ENCODE data around the gene RSAD2. TPM values are rescaled to one million over a fixed set of nuclear protein-coding genes. Genes with fewer than 3 reads are reported as not detected.
"Not testable (repeated sequence)": the region's sequence is repeated elsewhere in the genome, so short reads cannot be mapped to it uniquely, and the experiment has no call there.

The RSAD2 gene
- total and polyA plus RNA-seq, 2 donors (not counting 1 experiment from before 2014, with no cell fraction given) = 0.81 to 1.5 TPM

DNA sequence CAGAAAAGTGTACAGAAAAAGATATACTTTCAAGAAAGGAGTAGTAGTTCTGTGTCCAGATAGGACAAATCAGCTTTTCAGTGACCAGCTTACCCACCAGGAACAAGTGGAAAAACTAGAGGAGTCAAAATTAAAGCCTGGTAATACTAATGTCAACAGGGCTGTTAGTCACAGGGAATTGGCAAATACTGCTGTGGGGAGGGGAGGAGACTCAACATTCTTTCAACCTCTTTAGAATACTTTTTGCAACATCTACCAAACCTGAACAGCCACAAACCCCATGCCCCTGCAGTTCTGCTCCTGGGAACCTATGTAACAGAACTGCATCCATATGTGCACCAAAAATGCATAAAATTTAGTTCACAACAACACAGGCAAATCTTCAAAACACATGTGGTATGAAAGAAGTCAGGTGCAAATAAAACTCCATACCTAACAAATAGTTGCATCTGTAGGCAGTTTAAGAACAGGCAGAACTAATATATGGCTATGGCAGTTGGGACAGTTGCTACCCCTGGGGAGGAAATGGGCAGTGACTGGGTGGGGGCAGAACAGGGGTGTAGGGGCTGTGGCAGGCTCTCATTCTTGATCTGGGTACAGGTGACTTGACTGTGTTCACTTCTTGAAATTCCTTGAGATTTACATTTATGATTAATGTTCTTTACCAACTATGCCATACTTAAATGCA, 21.6 kb upstream of the RSAD2 start:
- Histone ChIP-seq H2AFZ (ENCODE audit: insufficient read depth, low read depth, low read length, poor library complexity, severe bottlenecking) (no peak overlapping the region), H3K27me3 (replicated peaks in 1 of 4; ENCODE audit: control extremely low read depth in 1 of 4, control insufficient read depth in 3 of 4, insufficient read depth in 4 of 4, low read length in 3 of 4) (no peaks in the 10 kb centered on the region), H3K4me3 (ENCODE audit: control extremely low read depth in 1 of 5, extremely low read depth in 1 of 5, insufficient read depth in 1 of 5, low read depth in 2 of 5, low read length in 4 of 5) (no peak overlapping the region), H3K9me3 (ENCODE audit: control extremely low read depth in 1 of 3, control insufficient read depth in 2 of 3, insufficient read depth in 1 of 3, low read length in 2 of 3) (peaks cover 1 to 14% (median 14%) of the 10 kb centered on the region in 3 donors), H3K4me1 (ENCODE audit: control insufficient read depth in 2 of 2, insufficient read depth in 2 of 2, low read length in 2 of 2) (no peaks in the 10 kb centered on the region), H3K4me2 (replicated peaks; ENCODE audit: low read depth, low read length, poor library complexity, severe bottlenecking) (no peak overlapping the region), H3K36me3 (replicated peaks in 1 of 2; ENCODE audit: control extremely low read depth in 1 of 2, control insufficient read depth in 1 of 2, extremely low read depth in 1 of 2, insufficient read depth in 2 of 2, low read length in 1 of 2) (peaks cover 4 to 5% of the 10 kb centered on the region in 2 experiments), H3K9ac (ENCODE audit: low read length) (no peak overlapping the region), H4K20me1 (ENCODE audit: control insufficient read depth, insufficient read depth, low read length, poor library complexity, severe bottlenecking) (no peaks in the 10 kb centered on the region), H3K79me2 (ENCODE audit: control insufficient read depth, insufficient read depth, low read length) (no peaks in the 10 kb centered on the region), H3K27ac (ENCODE audit: low read length in 2 of 2) (no peak overlapping the region)
- Mint-ChIP-seq H3K4me1 (no peaks in the 10 kb centered on the region), H3K4me3 (no peak overlapping the region), H3K27ac (no peak overlapping the region), H3K27me3 (no peaks in the 10 kb centered on the region), H3K9me3 (ENCODE audit: insufficient read depth) (peaks cover 12% of the 10 kb centered on the region)
- TF ChIP-seq EZH2 (IDR thresholded peaks at IDR 0.05; ENCODE audit: borderline replicate concordance, insufficient read depth, low read depth, low read length, poor library complexity, severe bottlenecking) (no peak), CTCF (IDR thresholded peaks at IDR 0.05) (no peak)
- CTCF ChIA-PET = no interaction called here
- POLR2A ChIA-PET = no interaction called here
- intact Hi-C loops (cut with micrococcal nuclease) = no loop called here
- ATAC-seq (ENCODE audit: low read depth) = no peak
- no peak for DNase-seq

GRCh38 chr2:6856548-6856920, 21.0 kb upstream of the RSAD2 start:
- Histone ChIP-seq H3K9ac (ENCODE audit: low read length) (no peak overlapping the region), H3K4me3 (ENCODE audit: control extremely low read depth in 1 of 5, extremely low read depth in 1 of 5, insufficient read depth in 1 of 5, low read depth in 2 of 5, low read length in 4 of 5) (no peak overlapping the region), H3K27ac (ENCODE audit: low read length in 2 of 2) (no peak overlapping the region), H4K20me1 (ENCODE audit: control insufficient read depth, insufficient read depth, low read length, poor library complexity, severe bottlenecking) (no peaks in the 10 kb centered on the region), H3K9me3 (ENCODE audit: control extremely low read depth in 1 of 3, control insufficient read depth in 2 of 3, insufficient read depth in 1 of 3, low read length in 2 of 3) (peaks cover 1 to 14% (median 9%) of the 10 kb centered on the region in 3 donors), H3K4me1 (ENCODE audit: control insufficient read depth in 2 of 2, insufficient read depth in 2 of 2, low read length in 2 of 2) (no peaks in the 10 kb centered on the region), H3K4me2 (replicated peaks; ENCODE audit: low read depth, low read length, poor library complexity, severe bottlenecking) (no peak overlapping the region), H2AFZ (ENCODE audit: insufficient read depth, low read depth, low read length, poor library complexity, severe bottlenecking) (no peak overlapping the region), H3K79me2 (ENCODE audit: control insufficient read depth, insufficient read depth, low read length) (no peaks in the 10 kb centered on the region), H3K27me3 (replicated peaks in 1 of 4; ENCODE audit: control extremely low read depth in 1 of 4, control insufficient read depth in 3 of 4, insufficient read depth in 4 of 4, low read length in 3 of 4) (no peaks in the 10 kb centered on the region), H3K36me3 (replicated peaks in 1 of 2; ENCODE audit: control extremely low read depth in 1 of 2, control insufficient read depth in 1 of 2, extremely low read depth in 1 of 2, insufficient read depth in 2 of 2, low read length in 1 of 2) (peaks cover 2% of the 10 kb centered on the region in 2 experiments)
- WGBS (ENCODE audit: insufficient coverage) = no CpG with 5 or more reads among the region's 1 CpG
- no peak overlapping the region for H3K27ac Mint-ChIP-seq
- ChIA-PET CTCF (interaction anchor here (1.2 kb wide), 1 partner anchor 9 kb away, joined by 4 read pairs; the partner anchor contains the start of gene CMPK2), POLR2A (no interaction called here)
- no peak for TF ChIP-seq CTCF (IDR thresholded peaks at IDR 0.05)
- no peak for TF ChIP-seq EZH2 (IDR thresholded peaks at IDR 0.05; ENCODE audit: borderline replicate concordance, insufficient read depth, low read depth, low read length, poor library complexity, severe bottlenecking)
- intact Hi-C loops (cut with micrococcal nuclease) = no loop called here
- ATAC-seq (ENCODE audit: low read depth) (no peak), DNase-seq (no peak)
- H3K9me3 Mint-ChIP-seq (ENCODE audit: insufficient read depth) = peaks cover 13% of the 10 kb centered on the region
- no peak overlapping the region for H3K4me3 Mint-ChIP-seq
- H3K27me3 Mint-ChIP-seq = no peaks in the 10 kb centered on the region
- no peaks in the 10 kb centered on the region for H3K4me1 Mint-ChIP-seq

GRCh38 chr2:6858466-6859027, 19.0 kb upstream of the RSAD2 start:
- H3K36me3 ChIP-seq (replicated peaks in 1 of 2; ENCODE audit: control extremely low read depth in 1 of 2, control insufficient read depth in 1 of 2, extremely low read depth in 1 of 2, insufficient read depth in 2 of 2, low read length in 1 of 2); H2AFZ ChIP-seq (ENCODE audit: insufficient read depth, low read depth, low read length, poor library complexity, severe bottlenecking); H3K4me2 ChIP-seq (replicated peaks; ENCODE audit: low read depth, low read length, poor library complexity, severe bottlenecking); POLR2A ChIA-PET; DNase-seq; H3K4me3 ChIP-seq (ENCODE audit: control extremely low read depth in 1 of 5, extremely low read depth in 1 of 5, insufficient read depth in 1 of 5, low read depth in 2 of 5, low read length in 4 of 5); intact Hi-C loops (cut with micrococcal nuclease); H3K4me1 ChIP-seq (ENCODE audit: control insufficient read depth in 2 of 2, insufficient read depth in 2 of 2, low read length in 2 of 2); H3K27ac Mint-ChIP-seq; H3K4me1 Mint-ChIP-seq; H3K27me3 ChIP-seq (replicated peaks in 1 of 4; ENCODE audit: control extremely low read depth in 1 of 4, control insufficient read depth in 3 of 4, insufficient read depth in 4 of 4, low read length in 3 of 4); H3K27me3 Mint-ChIP-seq; H3K27ac ChIP-seq (ENCODE audit: low read length in 2 of 2); H3K4me3 Mint-ChIP-seq; ATAC-seq (ENCODE audit: low read depth); H3K79me2 ChIP-seq (ENCODE audit: control insufficient read depth, insufficient read depth, low read length); CTCF ChIA-PET; H3K9ac ChIP-seq (ENCODE audit: low read length); H4K20me1 ChIP-seq (ENCODE audit: control insufficient read depth, insufficient read depth, low read length, poor library complexity, severe bottlenecking): not testable (repeated sequence)
- H3K9me3 Mint-ChIP-seq (ENCODE audit: insufficient read depth) = peaks cover 13% of the 10 kb centered on the region
- H3K9me3 ChIP-seq (ENCODE audit: control extremely low read depth in 1 of 3, control insufficient read depth in 2 of 3, insufficient read depth in 1 of 3, low read length in 2 of 3) = peaks cover 0 to 14% (median 9%) of the 10 kb centered on the region in 3 donors
- no CpG with 5 or more reads among the region's 4 CpGs for WGBS (ENCODE audit: insufficient coverage)
